Body of pancreas (tissue), 4 donors: ENCODE data around the gene PLD6. TPM values are rescaled to one million over a fixed set of nuclear protein-coding genes. Genes with fewer than 3 reads are reported as not detected.

Experiments
- ATAC-seq: fragments of 150-250 bp; one replicate; pipeline ENCODE4 v1.9.1; 2016
- DNase-seq, 4 donors: peaks; one replicate each; pipeline ENCODE4 v3.0.0-alpha.2; 2019
- H3K27ac ChIP-seq, 4 donors: fragments of 200-600 bp; sonication (generic); 1 replicate in 3 of 4; 2 replicates in 1 of 4; pipeline versions ENCODE4 v1.5.1 to v1.6.1; 2016 to 2019; ENCODE audit warnings: mild to moderate bottlenecking in 1 of 4, mixed read lengths in 1 of 4, moderate library complexity in 1 of 4
- H3K27me3 ChIP-seq, 2 donors: fragments of 200-600 bp; sonication (generic); one replicate each; pipeline ENCODE4 v1.6.0; 2016; ENCODE audit warnings: mild to moderate bottlenecking in 1 of 2
- H3K36me3 ChIP-seq, 2 donors: fragments of 200-600 bp; sonication (generic); replicated peaks in 1 of 2; 2 replicates each; pipeline ENCODE4 v1.5.1; 2016; ENCODE audit warnings: low read depth in 2 of 2; ENCODE audit not compliant: insufficient read depth in 1 of 2
- H3K4me1 ChIP-seq: fragments of 200-600 bp; sonication (generic); one replicate; pipeline ENCODE4 v1.6.0; 2016
- H3K4me3 ChIP-seq, 2 donors: fragments of 200-600 bp; sonication (generic); 1 replicate in 1 of 2; 2 replicates in 1 of 2; pipeline ENCODE4 v1.5.1; 2016 to 2019
- H3K9me3 ChIP-seq, 3 donors: fragments of 200-600 bp; sonication (generic); 1 replicate in 2 of 3; 2 replicates in 1 of 3; pipeline ENCODE4 v1.5.1; 2016
- CTCF ChIP-seq, 7 experiments: fragments of 450-650 bp in 4 of 7; fragments of 200-600 bp in 3 of 7; sonication (generic) in 3 of 7; IDR thresholded peaks; one replicate each; pipeline ENCODE4 v1.5.1; 2016 to 2019; ENCODE audit warnings: antibody characterized with exemption in 7 of 7
- POLR2A ChIP-seq, 3 donors: fragments of 450-650 bp; IDR thresholded peaks; one replicate each; pipeline ENCODE4 v1.6.1; 2016; ENCODE audit warnings: antibody characterized with exemption in 3 of 3, mild to moderate bottlenecking in 2 of 3
- WGBS, 2 donors: methylation state at CpG; one replicate each; pipeline ENCODE4 v1.1.5; 2017; 5-methylcytosine and 5-hydroxymethylcytosine counted together
- intact Hi-C: fragments of 100-400 bp; cut with DNase I; formaldehyde crosslinking; loops from one replicate; pipeline ENCODE4 v1.15.1; 2023
- total RNA-seq, 2 donors: library from RNA; depleted of rRNA; stranded (reverse); fragments of >200 nt; gene quantifications; one replicate each; pipeline ENCODE4 v1.1.0, GENCODE V29; 2016

Gene PLD6
- total RNA-seq, 2 donors from 2014 or later: 3.6 to 6.6 TPM

- H3K36me3 ChIP-seq: peaks cover 13 to 36% of the 10 kb centered on the region in 2 donors
- no peaks in the 10 kb centered on the region for H3K9me3 ChIP-seq
- WGBS, 2 donors: 87 to 97% methylated on average over 6 to 10 of the region's 10 CpGs
- H3K4me1 ChIP-seq: no peaks in the 10 kb centered on the region
- DNase-seq (no peak), ATAC-seq (no peak)
- no peak overlapping the region for H3K4me3 ChIP-seq
- H3K27ac ChIP-seq: no peak overlapping the region
- H3K27me3 ChIP-seq: no peaks in the 10 kb centered on the region
- intact Hi-C loops: no loop called here
- no peak for TF ChIP-seq CTCF (IDR thresholded peaks at IDR 0.05)
- no peak for TF ChIP-seq POLR2A (IDR thresholded peaks at IDR 0.05)
Observed at GRCh38 chr17:17167356-17167755, 38.8 kb downstream of the PLD6 start.

GRCh38 chr17:17166446-17166845 is 39.7 kb downstream of the PLD6 start:
- H3K4me1 ChIP-seq: no peaks in the 10 kb centered on the region
- no peak overlapping the region for H3K27ac ChIP-seq
- no peak for TF ChIP-seq CTCF (IDR thresholded peaks at IDR 0.05)
- ATAC-seq (no peak), DNase-seq (no peak)
- intact Hi-C loops: no loop called here
- H3K9me3 ChIP-seq: no peaks in the 10 kb centered on the region
- H3K27me3 ChIP-seq: no peaks in the 10 kb centered on the region
- WGBS, 2 donors: 80 to 81% methylated on average over 2 to 6 of the region's 8 CpGs
- no peak overlapping the region for H3K4me3 ChIP-seq
- H3K36me3 ChIP-seq: peaks cover 13 to 40% of the 10 kb centered on the region in 2 donors

- H3K4me1 ChIP-seq: no peaks in the 10 kb centered on the region
- intact Hi-C loops: no loop called here
- no peak overlapping the region for H3K27ac ChIP-seq
- ATAC-seq (no peak), DNase-seq (no peak)
- no peaks in the 10 kb centered on the region for H3K27me3 ChIP-seq
- H3K36me3 ChIP-seq: peaks cover 13 to 45% of the 10 kb centered on the region in 2 donors
- WGBS, 2 donors: 89 to 95% methylated on average over 13 to 16 of the region's 23 CpGs
- H3K4me3 ChIP-seq: no peak overlapping the region
- no peaks in the 10 kb centered on the region for H3K9me3 ChIP-seq
- TF ChIP-seq CTCF (IDR thresholded peaks at IDR 0.05) (no peak), POLR2A (IDR thresholded peaks at IDR 0.05) (no peak)
Observed at GRCh38 chr17:17165666-17166308, 40.3 kb downstream of the PLD6 start.

GRCh38 chr17:17164676-17165075 is 41.5 kb downstream of the PLD6 start:
- H3K27ac ChIP-seq: no peak overlapping the region
- peaks cover 13 to 52% of the 10 kb centered on the region in 2 donors for H3K36me3 ChIP-seq
- H3K4me3 ChIP-seq: no peak overlapping the region
- ATAC-seq (no peak), DNase-seq (no peak)
- intact Hi-C loops: no loop called here
- H3K27me3 ChIP-seq: no peaks in the 10 kb centered on the region
- no peaks in the 10 kb centered on the region for H3K4me1 ChIP-seq
- TF ChIP-seq POLR2A (IDR thresholded peaks at IDR 0.05) (no peak), CTCF (IDR thresholded peaks at IDR 0.05) (no peak)
- WGBS, 2 donors: 90 to 91% methylated on average over 17 of the region's 17 CpGs
- no peaks in the 10 kb centered on the region for H3K9me3 ChIP-seq

GRCh38 chr17:17164156-17164555 is 42.0 kb downstream of the PLD6 start:
- 94 to 97% methylated on average over 12 to 25 of the region's 25 CpGs for WGBS, 2 donors
- no peaks in the 10 kb centered on the region for H3K27me3 ChIP-seq
- no peaks in the 10 kb centered on the region for H3K9me3 ChIP-seq
- TF ChIP-seq POLR2A (IDR thresholded peaks at IDR 0.05): no peak
- TF ChIP-seq CTCF (IDR thresholded peaks at IDR 0.05): no peak
- no peaks in the 10 kb centered on the region for H3K4me1 ChIP-seq
- no peak for ATAC-seq
- DNase-seq: no peak
- H3K4me3 ChIP-seq: no peak overlapping the region
- intact Hi-C loops: no loop called here
- no peak overlapping the region for H3K27ac ChIP-seq
- H3K36me3 ChIP-seq: peaks cover 13 to 54% of the 10 kb centered on the region in 2 donors
